Common myeloid progenitor, CD34-positive (primary cell): ENCODE results near the gene XIRP2.

Source experiments
- CTCF ChIA-PET: fragments of 350-600 bp; sonication (Branson Sonifier 250); formaldehyde crosslinking; loops from one replicate; lab custom pipeline; 2021; ENCODE audit warnings: antibody characterized with exemption; lab: Charles Lee
- POLR2A ChIA-PET: fragments of 350-600 bp; sonication (Branson Sonifier 250); formaldehyde crosslinking; loops from one replicate; lab custom pipeline; 2021; ENCODE audit warnings: antibody characterized with exemption; lab: Charles Lee
- DNase-seq, 3 donors: peaks; one replicate each; pipeline versions ENCODE4 v3.0.0 to v3.0.0-alpha.2; 2013
- H3K27ac ChIP-seq, 2 experiments: 1 replicate in 1 of 2; 2 replicates in 1 of 2; pipeline ENCODE4 v1.7.0; 2013; ENCODE audit warnings: inconsistent platforms in 2 of 2, low read length in 2 of 2, mild to moderate bottlenecking in 2 of 2, low read depth in 1 of 2, moderate library complexity in 1 of 2; ENCODE audit not compliant: severe bottlenecking in 2 of 2, insufficient read depth in 1 of 2, poor library complexity in 1 of 2
- H3K27me3 ChIP-seq, 5 experiments: replicated peaks in 2 of 5; 1 replicate in 3 of 5; 2 replicates in 2 of 5; pipeline versions ENCODE4 v1.6.1 to v1.7.0; 2013; ENCODE audit warnings: low read length in 4 of 5, mild to moderate bottlenecking in 2 of 5, moderate library complexity in 2 of 5, inconsistent platforms in 1 of 5; ENCODE audit not compliant: insufficient read depth in 5 of 5, control insufficient read depth in 4 of 5
- H3K36me3 ChIP-seq, 4 experiments: 1 replicate in 2 of 4; 2 replicates in 2 of 4; pipeline versions ENCODE4 v1.6.1 to v1.7.0; 2013; ENCODE audit warnings: low read length in 3 of 4, control low read depth in 1 of 4, mild to moderate bottlenecking in 1 of 4; ENCODE audit not compliant: control insufficient read depth in 4 of 4, insufficient read depth in 4 of 4
- H3K4me1 ChIP-seq, 4 experiments: 1 replicate in 3 of 4; 2 replicates in 1 of 4; pipeline versions ENCODE4 v1.6.1 to v1.7.1; 2013; ENCODE audit warnings: low read length in 3 of 4, mild to moderate bottlenecking in 3 of 4, control low read depth in 1 of 4, inconsistent platforms in 1 of 4, moderate library complexity in 1 of 4; ENCODE audit not compliant: control insufficient read depth in 4 of 4, insufficient read depth in 4 of 4; ENCODE audit errors: control extremely low read depth in 1 of 4
- H3K4me3 ChIP-seq, 7 experiments: 1 replicate in 4 of 7; 2 replicates in 3 of 7; pipeline versions ENCODE4 v1.5.1 to v1.7.0; 2013; ENCODE audit warnings: mild to moderate bottlenecking in 7 of 7, low read length in 6 of 7, moderate library complexity in 6 of 7, inconsistent platforms in 2 of 7, low read depth in 2 of 7, control low read depth in 1 of 7; ENCODE audit not compliant: insufficient read depth in 4 of 7, control insufficient read depth in 1 of 7; ENCODE audit errors: extremely low read depth in 1 of 7
- H3K9me3 ChIP-seq, 5 experiments: 1 replicate in 4 of 5; 2 replicates in 1 of 5; pipeline versions ENCODE4 v1.6.1 to v1.7.1; 2013; ENCODE audit warnings: low read length in 4 of 5, mild to moderate bottlenecking in 2 of 5, inconsistent platforms in 1 of 5, low read depth in 1 of 5, moderate library complexity in 1 of 5; ENCODE audit not compliant: control insufficient read depth in 4 of 5, insufficient read depth in 2 of 5; ENCODE audit errors: control extremely low read depth in 1 of 5
- WGBS: methylation state at CpG from one replicate; pipeline ENCODE4 v1.1.5; 2013; ENCODE audit not compliant: insufficient coverage; 5-methylcytosine and 5-hydroxymethylcytosine counted together

The XIRP2 gene

GRCh38 chr2:167212014-167212648 is 323.9 kb downstream of the XIRP2 start:
- H3K36me3 ChIP-seq, result peaks cover 0 to 2% (median 0%) of the 10 kb centered on the region in 4 experiments
- H3K4me1 ChIP-seq, result peaks cover 0 to 7% (median 0%) of the 10 kb centered on the region in 4 experiments
- WGBS, result 6% methylated on average over 3 of the region's 3 CpGs
- peak; percentile 65 to 85 (median 81) for DNase-seq
- peaks cover 0 to 2% (median 0%) of the 10 kb centered on the region in 5 experiments for H3K9me3 ChIP-seq
- H3K27ac ChIP-seq, result no peak overlapping the region
- no peak overlapping the region for H3K4me3 ChIP-seq
- POLR2A ChIA-PET, result interaction anchor here (0.6 kb wide), 2 partner anchors 193 to 341 kb away, joined by 3 read pairs; no protein-coding TSS in a partner anchor
- CTCF ChIA-PET, result interaction anchor here (0.7 to 4.5 kb wide), 11 partner anchors 8 to 511 kb away, joined by 3 to 53 read pairs (median 4); no protein-coding TSS in a partner anchor
- no peaks in the 10 kb centered on the region for H3K27me3 ChIP-seq

- H3K27ac ChIP-seq, result no peak overlapping the region
- peaks cover 0 to 2% (median 0%) of the 10 kb centered on the region in 5 experiments for H3K9me3 ChIP-seq
- peaks cover 0 to 2% (median under 1%) of the 10 kb centered on the region in 4 experiments for H3K36me3 ChIP-seq
- ChIA-PET CTCF (no interaction called here), POLR2A (no interaction called here)
- no peaks in the 10 kb centered on the region for H3K27me3 ChIP-seq
- 100% methylated on average over 1 of the region's 4 CpGs for WGBS
- no peak for DNase-seq
- no peaks in the 10 kb centered on the region for H3K4me1 ChIP-seq
- H3K4me3 ChIP-seq, result no peak overlapping the region
Measured at GRCh38 chr2:167215595-167215994, 327.3 kb downstream of the XIRP2 start.

GRCh38 chr2:167237478-167237877 is 349.2 kb downstream of the XIRP2 start:
- peaks cover 0 to under 1% (median 0%) of the 10 kb centered on the region in 5 experiments for H3K9me3 ChIP-seq
- DNase-seq, result no peak
- no peaks in the 10 kb centered on the region for H3K4me1 ChIP-seq
- ChIA-PET CTCF (no interaction called here), POLR2A (no interaction called here)
- H3K27ac ChIP-seq, result no peak overlapping the region
- H3K36me3 ChIP-seq, result peaks cover 0 to 2% (median 0%) of the 10 kb centered on the region in 4 experiments
- no peaks in the 10 kb centered on the region for H3K27me3 ChIP-seq
- no peak overlapping the region for H3K4me3 ChIP-seq
- 91% methylated on average over 4 of the region's 4 CpGs for WGBS

- Histone ChIP-seq H3K27ac (no peak overlapping the region), H3K36me3 (peaks cover 0 to 13% (median 1%) of the 10 kb centered on the region in 4 experiments), H3K27me3 (no peaks in the 10 kb centered on the region), H3K4me1 (no peaks in the 10 kb centered on the region), H3K9me3 (peaks cover 0 to 2% (median 0%) of the 10 kb centered on the region in 5 experiments), H3K4me3 (no peak overlapping the region)
- ChIA-PET POLR2A (no interaction called here), CTCF (no interaction called here)
- no peak for DNase-seq
- WGBS, result no CpG with 5 or more reads among the region's 1 CpG
Measured at GRCh38 chr2:167240671-167241070, 352.4 kb downstream of the XIRP2 start.

- Histone ChIP-seq H3K27ac (no peak overlapping the region), H3K27me3 (no peaks in the 10 kb centered on the region), H3K4me3 (no peak overlapping the region), H3K9me3 (peaks cover 0 to 2% (median 1%) of the 10 kb centered on the region in 5 experiments), H3K36me3 (no peaks in the 10 kb centered on the region), H3K4me1 (peaks cover 0 to 5% (median 0%) of the 10 kb centered on the region in 4 experiments)
- POLR2A ChIA-PET, result no interaction called here
- DNase-seq, result no peak
- WGBS, result 100% methylated on average over 2 of the region's 4 CpGs
- CTCF ChIA-PET, result no interaction called here
Measured at GRCh38 chr2:167249197-167249596, 360.9 kb downstream of the XIRP2 start.

GRCh38 chr2:167253025-167253424 is 364.7 kb downstream of the XIRP2 start:
- Histone ChIP-seq H3K27me3 (no peaks in the 10 kb centered on the region), H3K4me1 (peaks cover 0 to 5% (median 0%) of the 10 kb centered on the region in 4 experiments), H3K27ac (no peak overlapping the region), H3K4me3 (no peak overlapping the region), H3K9me3 (peaks cover 0 to 2% (median 1%) of the 10 kb centered on the region in 5 experiments), H3K36me3 (no peaks in the 10 kb centered on the region)
- 57% methylated on average over 1 of the region's 2 CpGs for WGBS
- POLR2A ChIA-PET, result no interaction called here
- CTCF ChIA-PET, result interaction anchor here (0.8 kb wide), 1 partner anchor 11 kb away, joined by 3 read pairs; no protein-coding TSS in a partner anchor
- no peak for DNase-seq

- WGBS, result 86% methylated on average over 1 of the region's 1 CpG
- DNase-seq, result no peak
- Histone ChIP-seq H3K27ac (no peak overlapping the region), H3K9me3 (no peaks in the 10 kb centered on the region), H3K4me3 (no peak overlapping the region), H3K27me3 (no peaks in the 10 kb centered on the region), H3K4me1 (peaks cover 0 to 5% (median 0%) of the 10 kb centered on the region in 4 experiments), H3K36me3 (no peaks in the 10 kb centered on the region)
- CTCF ChIA-PET, result interaction anchor here (1.3 kb wide), 1 partner anchor 9 kb away, joined by 3 read pairs; no protein-coding TSS in a partner anchor
- POLR2A ChIA-PET, result no interaction called here
Measured at GRCh38 chr2:167254721-167255120, 366.4 kb downstream of the XIRP2 start.
